DMS 273 (cell line): ENCODE measurements around the gene DESI1.
"Not testable (repeated sequence)": the region's sequence is repeated elsewhere in the genome, so short reads cannot be mapped to it uniquely, and the experiment has no call there.

ENCODE experiments used
- DNase-seq: peaks from one replicate; lab custom pipeline; 2025; ENCODE audit not compliant: unreplicated experiment; lab: John Stamatoyannopoulos, UW

The DESI1 gene

GRCh38 chr22:41636467-41636866, 15.6 kb upstream of the DESI1 start:
- no peak for DNase-seq

GRCh38 chr22:41634610-41635009, 13.8 kb upstream of the DESI1 start:
- DNase-seq: not testable (repeated sequence)

- DNase-seq: not testable (repeated sequence)
Observed at GRCh38 chr22:41631615-41632014, 10.8 kb upstream of the DESI1 start.

- DNase-seq: not testable (repeated sequence)
Observed at GRCh38 chr22:41631115-41631514, 10.3 kb upstream of the DESI1 start.

- DNase-seq: no peak
Observed at GRCh38 chr22:41625577-41625976, 4.7 kb upstream of the DESI1 start.

GRCh38 chr22:41621911-41622179, 1.0 kb upstream of the DESI1 start:
- no peak for DNase-seq

- DNase-seq: peak; percentile 98
Observed at GRCh38 chr22:41621099-41621910, 462 bp upstream of the DESI1 start, which contains the start of gene XRCC6. TSS of gene XRCC6 (plus strand) at chr22:41621295. CDS start at chr22:41622005, 710 bp downstream.

- peak; percentile 63 for DNase-seq
Observed at GRCh38 chr22:41619979-41620588, 759 bp downstream of the DESI1 start.

GRCh38 chr22:41613456-41613855, 7.4 kb downstream of the DESI1 start:
- DNase-seq: no peak

- DNase-seq: no peak
Observed at GRCh38 chr22:41612603-41613306, 8.1 kb downstream of the DESI1 start.

- DNase-seq: no peak
Observed at GRCh38 chr22:41608386-41608785, 12.5 kb downstream of the DESI1 start.

GRCh38 chr22:41603873-41604332, 16.9 kb downstream of the DESI1 start:
- DNase-seq: no peak

- no peak for DNase-seq
Observed at GRCh38 chr22:41600976-41601375, 19.9 kb downstream of the DESI1 start.

- peak; percentile 42 for DNase-seq
Observed at GRCh38 chr22:41598891-41599635, 21.8 kb downstream of the DESI1 start.

GRCh38 chr22:41598081-41598480, 22.8 kb downstream of the DESI1 start:
- DNase-seq: no peak

- no peak for DNase-seq
Observed at GRCh38 chr22:41597635-41597953, 23.2 kb downstream of the DESI1 start.

GRCh38 chr22:41596776-41597634, 23.8 kb downstream of the DESI1 start:
- DNase-seq: peak; percentile 65

- peak; percentile 18 for DNase-seq
Observed at GRCh38 chr22:41595703-41596102, 25.1 kb downstream of the DESI1 start.

GRCh38 chr22:41593336-41593960, 27.4 kb downstream of the DESI1 start:
- not testable (repeated sequence) for DNase-seq
